HG03066 (cell line): Measurements from ENCODE around the gene COL5A1.
"Not testable (repeated sequence)": the region's sequence is repeated elsewhere in the genome, so short reads cannot be mapped to it uniquely, and the experiment has no call there.

ENCODE experiments used
- ATAC-seq: cut with Tn5 transposase; IDR thresholded peaks from one replicate; pipeline ENCODE4 v1.9.1; 2021; ENCODE audit warnings: low read depth; ENCODE audit not compliant: unreplicated experiment

COL5A1 gene

DNA sequence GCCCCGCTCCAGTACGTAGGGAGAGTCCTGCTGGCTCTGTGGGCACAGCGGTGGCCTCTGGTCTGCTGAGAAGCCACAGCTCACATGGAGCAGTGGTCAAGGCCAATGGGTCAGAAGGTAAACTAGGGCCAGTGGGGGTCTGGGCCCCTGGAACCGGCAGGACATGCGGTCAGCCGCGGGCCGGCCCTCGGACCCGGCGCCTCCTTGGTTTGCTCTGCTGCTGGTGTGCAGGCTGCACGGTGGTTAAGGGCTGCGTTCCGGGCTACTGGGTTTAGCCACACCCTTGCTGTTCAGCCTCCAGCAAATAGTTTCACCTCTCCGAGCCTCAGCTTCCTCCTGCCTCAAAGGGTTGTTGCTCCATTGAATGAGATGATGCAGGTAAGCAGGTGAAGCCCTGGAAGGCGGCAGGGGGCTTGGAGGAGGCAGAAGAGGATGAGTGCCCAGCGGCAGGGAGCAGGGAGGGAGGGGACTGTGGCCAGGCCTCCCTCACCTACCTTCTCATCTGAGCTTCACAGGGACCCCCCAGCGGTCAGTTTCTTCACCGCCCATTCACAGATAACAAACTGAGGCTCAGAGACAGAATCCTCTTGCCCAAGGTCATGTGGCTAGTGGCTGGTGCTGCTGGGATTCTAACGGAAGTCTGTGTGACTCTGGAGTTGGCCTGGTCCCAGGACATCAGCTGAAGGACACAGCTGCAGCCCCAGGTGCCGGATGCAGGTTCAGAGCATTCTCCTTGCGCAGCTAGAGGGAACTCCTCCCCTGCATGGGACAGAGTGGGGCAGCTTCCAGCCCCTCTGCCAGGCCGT is 3.7 kb upstream of the COL5A1 start:
- no peak for ATAC-seq

DNA sequence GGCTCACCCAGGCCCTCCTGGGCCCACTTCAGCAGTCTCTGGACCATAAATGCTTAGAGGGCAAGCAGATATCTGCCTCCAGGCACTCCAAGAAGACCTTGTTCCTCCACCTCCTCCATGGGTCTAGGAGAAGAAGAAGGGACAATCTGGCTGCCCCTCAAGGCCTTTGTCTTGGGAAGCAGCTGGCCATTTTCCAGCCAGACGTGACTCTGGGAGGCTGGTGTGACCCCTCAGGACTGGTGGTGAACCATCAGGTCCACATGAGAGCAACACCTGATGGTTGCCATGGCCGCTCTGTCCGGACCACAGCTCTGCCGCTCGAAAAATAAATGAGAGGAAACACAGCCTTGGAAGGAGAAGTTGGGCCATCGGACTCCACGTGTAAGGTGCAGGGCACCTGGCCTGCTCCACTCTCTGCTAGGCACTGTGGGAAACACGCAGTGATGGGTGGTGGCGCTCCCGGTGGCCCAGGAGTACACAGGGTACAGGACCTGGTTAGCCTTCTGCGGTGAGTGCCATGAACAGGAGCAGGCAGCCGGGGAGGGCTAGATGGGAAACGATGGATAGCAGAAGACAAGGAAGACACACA is 3.0 kb upstream of the COL5A1 start:
- no peak for ATAC-seq

DNA sequence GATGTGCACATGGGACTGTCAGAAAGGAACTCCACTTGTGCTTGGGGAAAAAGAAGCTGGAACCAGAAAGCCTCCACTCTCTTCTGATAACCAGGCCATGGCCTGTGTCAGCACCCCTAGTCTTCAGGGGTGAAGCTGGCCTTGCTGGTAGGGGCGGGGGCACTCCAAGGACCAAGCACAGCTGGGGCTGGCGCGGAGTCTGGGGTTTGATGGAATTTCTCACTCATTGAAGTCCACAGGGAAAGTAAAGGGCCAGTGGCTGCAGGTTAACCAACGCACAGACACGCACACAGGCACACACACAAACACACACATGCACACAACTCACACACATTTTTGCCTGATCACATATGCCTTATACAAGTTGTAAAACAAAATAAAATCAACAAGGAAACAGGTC is 1.6 kb upstream of the COL5A1 start:
- no peak for ATAC-seq

DNA sequence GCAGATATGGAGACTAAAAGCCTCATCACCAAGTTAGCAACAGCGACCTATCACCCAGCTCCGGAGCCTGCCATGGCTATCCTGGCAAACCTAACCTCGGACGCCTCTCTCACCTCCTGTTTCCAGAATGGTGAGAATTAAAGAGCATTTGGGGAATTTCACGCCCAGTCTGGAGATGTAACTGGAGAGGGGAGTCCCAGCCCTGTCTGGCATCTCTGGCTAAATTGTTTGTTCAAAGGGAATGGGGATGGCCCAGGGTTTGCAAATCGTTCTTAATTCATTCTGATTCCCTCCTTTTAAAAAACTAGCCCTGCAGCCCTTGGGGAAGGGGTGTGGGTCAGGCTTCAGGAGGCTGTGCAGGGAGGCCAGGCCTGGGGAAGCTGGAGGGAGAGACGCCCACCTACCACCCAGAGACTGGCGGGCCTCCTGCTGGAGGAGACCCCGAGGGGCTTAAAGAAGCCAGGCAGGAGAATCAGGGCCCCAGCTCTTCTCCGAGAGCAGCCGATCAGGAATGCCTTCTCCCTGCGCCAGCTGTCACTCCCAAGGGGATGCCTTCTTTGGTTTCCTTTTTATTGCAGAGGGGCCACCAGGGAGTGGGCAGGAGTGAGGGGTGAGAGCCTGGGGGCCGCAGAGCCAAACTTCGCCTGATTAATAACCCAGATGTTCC is 964 bp upstream of the COL5A1 start:
- no peak for ATAC-seq

DNA sequence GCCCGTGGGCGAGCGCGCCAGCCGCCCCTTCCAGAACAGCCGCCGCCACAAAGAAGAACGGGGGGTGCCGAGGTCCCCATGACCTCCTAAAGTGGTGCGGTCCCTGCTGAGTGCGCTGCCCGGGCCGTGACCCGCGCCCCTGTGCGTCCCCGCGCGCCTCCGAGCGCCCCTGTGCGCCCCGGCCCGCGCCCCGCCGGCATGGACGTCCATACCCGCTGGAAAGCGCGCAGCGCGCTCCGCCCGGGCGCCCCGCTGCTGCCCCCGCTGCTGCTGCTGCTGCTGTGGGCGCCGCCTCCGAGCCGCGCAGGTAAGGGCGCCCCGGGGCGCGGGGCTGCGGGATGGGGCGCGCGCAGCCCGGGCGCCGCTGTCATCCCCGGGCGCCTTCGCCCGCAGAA is 384 bp downstream of the COL5A1 start:
- ATAC-seq, result no peak

DNA sequence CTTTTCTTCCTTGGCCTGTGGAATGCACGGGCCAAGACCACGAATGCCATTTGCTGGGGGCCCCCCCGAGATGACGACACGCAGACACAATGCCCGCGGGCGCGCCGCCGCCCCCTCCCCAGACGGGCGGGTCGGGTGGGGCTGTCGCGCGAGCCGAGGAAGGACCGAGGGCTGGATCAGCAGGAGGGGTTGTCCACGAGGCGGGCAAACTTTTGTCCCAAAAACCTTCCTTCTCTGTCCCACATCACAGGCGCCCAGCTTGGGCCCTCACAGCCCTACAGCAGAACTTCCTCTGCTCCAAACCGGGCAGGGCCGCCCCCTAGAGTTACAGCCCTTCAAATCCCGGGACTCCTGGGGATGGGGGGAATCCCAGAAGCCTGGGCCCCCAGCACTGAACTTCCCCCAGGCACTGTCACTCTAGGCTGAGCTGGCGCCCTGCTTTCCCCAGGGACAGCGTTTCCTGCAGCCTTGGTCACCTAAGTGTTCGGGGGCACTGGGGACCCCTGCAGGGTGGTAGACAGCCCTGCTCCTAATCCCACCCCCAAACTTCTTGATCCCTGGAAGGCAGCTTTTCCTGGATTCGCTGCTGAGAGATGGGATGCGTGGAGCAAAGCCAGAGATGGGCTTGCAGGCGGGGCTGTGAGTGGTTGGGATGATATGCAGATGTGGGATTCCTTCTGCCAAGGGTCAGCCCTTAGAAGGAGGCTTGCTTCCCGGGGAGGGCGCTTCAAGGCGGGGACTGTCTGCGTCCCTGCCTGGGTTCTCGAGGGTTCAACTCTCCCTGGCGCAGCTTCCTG is 980 bp downstream of the COL5A1 start:
- ATAC-seq, result no peak

DNA sequence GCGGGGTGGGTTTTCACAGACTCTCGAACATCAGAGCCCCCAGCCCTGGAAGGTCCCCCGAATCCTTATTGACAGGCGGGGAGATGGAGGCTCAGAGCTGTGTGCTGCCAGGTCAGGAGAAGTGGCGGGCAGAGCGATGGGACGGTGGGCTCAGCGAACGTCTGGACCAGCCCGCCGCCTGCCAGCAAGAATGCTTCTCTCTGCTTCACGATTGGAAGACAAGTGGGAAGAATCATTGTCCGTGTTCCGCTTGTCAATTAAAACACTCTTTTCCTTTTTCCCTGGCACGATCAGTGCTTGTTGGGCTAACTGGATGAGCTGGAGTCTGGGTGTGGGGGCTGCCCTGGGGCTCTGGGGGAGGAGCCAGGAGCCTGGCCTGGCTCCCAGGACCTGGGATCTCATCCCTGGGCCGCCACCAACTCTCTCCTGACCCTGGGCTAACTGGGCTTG is 1.6 kb downstream of the COL5A1 start:
- ATAC-seq, result no peak

DNA sequence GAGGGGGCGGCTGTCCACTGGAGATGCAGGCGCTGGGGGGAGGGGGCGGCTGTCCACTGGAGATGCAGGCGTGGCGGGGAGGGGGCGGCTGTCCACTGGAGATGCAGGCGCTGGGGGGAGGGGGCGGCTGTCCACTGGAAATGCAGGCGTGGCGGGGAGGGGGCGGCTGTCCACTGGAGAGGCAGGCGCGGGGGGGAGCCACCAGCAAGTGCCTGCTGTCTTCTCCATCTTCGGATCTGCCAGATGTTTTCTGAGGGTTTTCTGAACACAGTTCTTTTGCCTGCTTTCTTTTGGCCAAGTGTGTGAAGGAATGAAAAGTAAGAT is 2.8 kb downstream of the COL5A1 start:
- not testable (repeated sequence) for ATAC-seq

DNA sequence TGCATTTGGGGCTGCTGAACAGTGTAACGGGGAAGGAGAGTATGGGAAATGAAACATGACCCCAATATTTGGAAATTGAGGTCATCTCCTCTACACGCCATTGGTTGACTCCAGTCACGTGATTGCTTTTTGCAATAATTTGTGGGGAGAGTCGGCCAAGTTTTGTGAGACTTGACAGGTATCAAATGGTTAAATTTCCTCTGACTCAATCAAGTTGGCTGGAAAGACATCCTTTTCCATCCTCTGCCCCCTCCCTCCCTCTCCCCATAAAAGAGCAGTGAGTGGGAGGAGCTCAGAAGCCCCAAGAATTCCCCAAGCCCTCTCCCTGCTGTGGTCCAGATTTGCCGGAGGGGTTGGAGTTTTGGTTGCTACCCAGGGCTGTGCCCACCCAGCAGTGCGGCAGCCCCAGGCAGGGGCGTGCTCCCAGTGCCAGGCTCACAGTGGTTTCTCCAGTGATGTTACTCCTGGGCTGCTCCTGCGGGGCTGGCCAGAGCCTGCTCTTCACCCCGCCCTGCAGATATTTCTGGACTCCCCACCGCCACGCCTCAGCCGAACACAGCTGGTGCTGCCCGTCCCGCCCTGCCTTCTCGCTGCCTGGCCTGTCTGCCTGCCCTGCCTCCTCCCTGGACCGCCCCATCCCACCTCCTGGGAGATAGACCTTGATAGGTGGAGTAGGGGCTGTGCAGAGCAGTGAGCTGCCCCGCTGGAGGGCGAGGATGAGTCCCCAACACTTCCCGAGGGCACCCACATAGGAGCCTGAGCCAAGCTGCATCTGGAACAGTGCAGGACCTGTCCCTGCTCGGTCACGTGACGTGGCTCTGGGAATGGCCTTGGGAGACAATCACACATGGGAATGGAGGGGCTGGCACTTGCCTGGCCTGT is 3.4 kb downstream of the COL5A1 start:
- no peak for ATAC-seq

DNA sequence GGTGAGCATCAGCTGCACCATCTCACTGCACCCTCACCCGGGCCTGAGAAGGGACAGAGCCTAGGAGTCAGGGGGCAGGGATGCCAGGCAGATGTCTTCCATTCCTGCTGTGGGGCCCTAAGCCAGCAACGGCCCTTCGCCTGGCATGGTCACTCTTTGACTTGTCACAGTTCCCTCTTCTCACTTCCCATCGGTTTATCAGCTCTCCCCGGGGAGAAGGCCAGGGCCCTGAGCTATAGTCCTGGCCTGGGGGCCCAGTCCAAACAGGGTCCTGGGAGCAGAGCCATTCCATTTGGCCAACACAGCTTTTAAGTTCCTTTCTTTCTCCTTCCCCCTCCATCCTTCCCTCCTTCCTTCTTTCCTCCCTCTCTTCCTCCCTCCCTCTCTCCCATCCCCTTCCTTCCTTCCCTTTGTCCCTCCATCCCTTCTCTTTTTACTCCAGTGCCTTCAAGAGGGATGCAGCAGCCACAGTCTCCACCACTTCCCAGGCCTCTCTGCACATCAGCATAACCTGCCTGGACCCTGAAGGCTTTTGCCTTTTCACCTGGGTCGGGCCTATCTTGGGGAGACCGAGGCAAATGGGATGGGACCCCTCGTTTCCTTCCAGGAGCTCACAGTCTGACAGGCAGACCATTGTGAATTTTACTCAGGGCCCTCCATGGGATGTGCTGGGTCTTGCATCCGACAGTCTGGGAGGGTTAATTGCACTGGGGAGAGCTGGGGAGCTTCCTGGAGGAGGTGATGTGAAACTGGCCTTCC is 4.2 kb downstream of the COL5A1 start:
- no peak for ATAC-seq

DNA sequence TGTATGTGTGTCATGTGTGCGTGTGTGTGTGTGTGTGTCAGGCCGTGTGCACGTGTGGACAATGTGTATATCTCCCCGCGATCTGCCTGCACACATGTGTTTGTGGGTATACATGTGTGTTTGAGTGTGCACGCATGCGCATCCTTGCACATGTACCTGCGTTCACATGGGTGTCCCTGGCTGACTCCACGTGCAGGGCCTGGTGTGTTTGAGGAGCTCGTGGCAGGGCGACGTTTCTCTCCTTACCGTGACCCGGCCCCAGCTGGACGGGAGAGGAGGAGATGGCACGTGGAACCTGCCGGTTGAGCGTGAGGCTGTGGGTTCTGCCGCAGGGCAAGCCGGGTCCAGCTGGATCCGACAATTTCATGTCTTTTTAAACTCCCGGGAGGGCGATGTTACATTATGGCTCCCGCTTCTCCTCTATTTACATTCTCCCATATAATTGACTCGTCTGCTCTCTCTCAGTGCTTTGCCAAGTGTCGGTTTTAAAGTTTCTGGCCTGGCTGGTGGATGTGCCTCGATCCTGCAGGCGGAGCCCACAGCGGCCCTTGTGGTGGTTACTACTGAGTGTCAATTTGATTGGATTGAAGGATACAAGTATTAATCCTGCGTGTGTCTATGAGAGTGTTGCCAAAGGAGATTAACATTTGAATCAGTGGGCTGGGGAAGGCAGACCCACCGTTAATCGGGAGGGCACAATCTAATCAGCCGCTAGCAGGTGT is 5.9 kb downstream of the COL5A1 start:
- ATAC-seq, result no peak

DNA sequence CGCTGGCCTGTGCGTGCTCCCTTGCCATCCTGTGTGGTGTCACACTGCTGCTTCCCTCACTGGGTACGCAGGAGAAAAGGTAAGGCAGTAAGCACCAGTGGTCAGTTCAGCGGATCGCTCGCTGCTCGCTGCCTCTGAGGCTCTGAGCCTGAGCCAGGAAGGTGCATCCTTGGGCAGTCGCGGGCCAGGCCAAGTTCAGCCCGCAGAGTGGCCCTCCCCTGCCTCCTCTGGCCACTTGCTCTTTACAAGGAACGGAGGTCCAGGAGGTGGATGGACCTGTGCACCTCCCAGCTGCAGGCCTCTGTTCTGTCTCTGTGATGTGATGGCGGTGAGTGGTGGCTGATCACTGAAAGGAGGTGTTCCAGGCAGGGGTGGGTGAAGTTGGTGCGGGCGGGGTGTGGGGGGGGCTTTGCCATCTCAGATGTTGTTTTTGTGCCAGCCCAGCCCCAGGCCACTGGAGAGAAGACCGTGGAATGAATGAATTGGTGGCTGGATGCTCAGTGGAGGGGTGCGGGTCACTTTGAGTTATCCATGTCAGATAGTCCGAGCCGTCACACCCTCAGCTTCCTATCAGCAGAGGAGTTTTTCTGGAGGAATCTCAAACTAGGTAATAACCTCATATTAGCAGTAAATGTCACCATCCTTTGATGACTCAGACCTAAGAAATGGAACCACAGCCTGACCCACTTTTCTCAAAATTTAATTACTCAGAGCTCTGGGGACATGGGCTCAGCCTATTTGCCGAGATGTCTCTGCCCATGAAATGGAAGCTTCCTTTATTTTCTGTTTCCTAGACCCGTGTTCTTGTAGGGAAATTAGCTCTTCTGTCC is 7.3 kb downstream of the COL5A1 start:
- ATAC-seq, result no peak

DNA sequence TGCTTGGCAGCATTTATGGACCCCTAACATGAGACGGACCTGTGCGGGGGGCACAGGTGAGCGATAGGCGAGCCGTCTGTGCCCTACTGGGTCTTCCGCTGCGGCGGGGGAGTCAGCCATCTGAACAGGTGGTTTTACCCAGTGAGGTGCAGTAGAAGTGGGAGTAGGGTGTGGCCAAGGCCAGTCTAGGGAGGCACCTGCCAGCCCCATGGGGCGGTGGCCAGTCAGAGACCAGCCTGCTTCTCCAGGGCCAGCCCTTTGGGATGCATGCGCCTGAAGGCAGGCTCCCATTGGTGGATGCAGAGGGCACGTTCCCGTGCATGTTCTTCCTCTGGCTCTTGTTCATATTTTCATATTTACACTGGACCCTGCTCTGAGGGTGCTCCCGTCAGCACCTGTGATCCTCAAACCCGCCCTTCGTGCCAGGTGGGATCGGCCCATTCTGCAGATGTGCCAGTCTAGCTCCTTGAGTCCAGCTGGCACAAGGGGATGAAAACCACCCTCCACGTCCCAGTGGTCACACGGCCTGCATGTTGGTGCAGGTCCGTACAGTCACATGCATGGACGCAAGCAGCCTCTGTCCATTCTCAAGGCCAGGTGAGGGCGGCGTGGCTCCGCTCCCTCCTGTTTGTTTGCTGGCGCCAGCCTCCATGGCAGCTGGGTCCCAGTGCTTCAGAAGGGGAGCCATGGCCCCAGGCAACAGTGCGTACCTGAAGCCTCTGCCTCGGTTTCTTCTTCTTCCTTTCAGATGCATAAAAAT is 9.0 kb downstream of the COL5A1 start:
- no peak for ATAC-seq

DNA sequence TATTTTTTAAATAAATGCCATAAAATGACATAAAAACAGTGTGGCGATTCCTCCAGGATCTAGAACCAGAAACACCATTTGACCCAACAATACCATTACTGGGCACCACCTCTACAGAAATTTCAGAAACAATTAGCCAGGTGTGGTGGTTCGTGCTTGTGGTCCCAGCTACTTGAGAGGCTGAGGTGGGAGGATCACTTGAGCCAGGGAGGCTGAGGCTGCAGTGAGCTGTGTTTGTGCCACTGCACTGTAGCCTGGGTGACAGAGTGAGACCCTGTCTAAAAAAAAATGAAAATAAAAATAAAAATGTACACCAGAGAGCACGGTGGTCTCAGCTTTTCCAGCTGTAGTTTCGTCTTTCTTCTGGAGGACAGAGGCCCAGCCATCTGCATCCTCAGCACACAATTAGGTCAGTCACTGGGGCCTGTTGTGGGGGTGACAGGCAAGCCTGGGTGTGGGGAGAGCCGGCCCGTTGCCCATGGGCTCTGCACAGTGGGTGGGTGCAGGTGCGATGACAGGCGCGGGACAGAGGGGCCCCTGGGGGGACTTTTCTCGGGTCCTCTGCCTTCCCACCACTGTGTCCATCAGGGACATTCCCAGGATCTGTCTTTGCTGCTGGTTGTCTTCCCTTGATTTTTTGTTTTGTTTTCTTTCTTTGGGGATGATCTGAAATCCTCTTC is 9.8 kb downstream of the COL5A1 start:
- no peak for ATAC-seq

DNA sequence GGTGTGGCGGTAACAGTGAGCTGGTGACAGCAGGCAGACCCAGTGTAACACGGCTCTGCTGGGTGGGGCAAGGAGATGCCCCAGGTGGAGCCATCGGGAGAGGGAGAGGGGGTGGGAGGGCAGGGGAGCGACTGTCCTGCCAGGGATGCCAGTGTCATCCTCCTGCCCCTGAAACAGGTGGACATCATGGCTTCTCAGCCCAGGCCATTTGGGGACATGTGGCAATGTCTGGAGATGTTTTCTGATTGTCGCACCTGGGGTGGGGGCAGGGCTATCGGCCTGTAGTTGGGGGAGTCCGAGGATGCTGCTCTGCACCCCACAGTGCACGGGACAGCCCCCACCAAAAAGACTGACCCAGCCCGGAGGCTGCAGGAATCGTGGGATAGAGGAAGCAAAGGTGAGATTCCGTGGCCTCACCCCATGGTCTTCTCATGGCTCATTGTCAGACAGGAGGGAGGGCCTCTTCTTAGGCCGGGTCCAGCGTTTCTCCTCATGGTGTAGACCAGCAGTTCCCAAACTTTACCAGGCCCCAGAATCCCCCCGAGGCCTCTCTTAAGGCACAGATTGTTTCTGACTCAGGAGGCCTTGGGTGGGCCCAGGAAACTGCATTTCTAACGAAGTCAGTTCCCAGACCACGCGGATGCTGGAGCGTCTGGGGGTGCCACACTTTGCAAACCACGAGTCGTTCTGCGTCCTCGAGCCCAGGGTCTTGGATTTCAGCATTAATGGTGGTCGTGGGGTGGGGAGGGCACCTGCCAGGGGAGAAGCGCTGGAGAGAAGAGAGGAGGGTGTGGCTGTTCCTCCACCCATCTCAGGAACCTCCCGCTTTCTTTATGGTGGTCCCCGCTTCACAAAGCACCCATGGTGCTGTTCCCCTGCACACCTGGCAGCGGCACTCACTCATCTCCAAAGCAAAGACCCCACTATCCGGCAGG is 11.0 kb downstream of the COL5A1 start:
- no peak for ATAC-seq
